Measurements from ENCODE around the gene ZNF334.

The ZNF334 gene

GRCh38 chr20:46512943-46513844 is at the start of gene ZNF334:
ZNF334 (minus strand) TSS chr20:46513559; CDS start chr20:46512102, 1,457 bp downstream.
- no peak for TF ChIP-seq CTCF (IDR thresholded peaks at IDR 0.05; ENCODE audit: extremely low read depth, missing control alignments)
- peak; percentile 71 for DNase-seq (ENCODE audit: low spot score)

- peak; percentile 74 for TF ChIP-seq CTCF (IDR thresholded peaks at IDR 0.05; ENCODE audit: extremely low read depth, missing control alignments)
- DNase-seq (ENCODE audit: low spot score), result peak; percentile 81
Observed at GRCh38 chr20:46562373-46563169, 49.2 kb upstream of the ZNF334 start.

- TF ChIP-seq CTCF (IDR thresholded peaks at IDR 0.05; ENCODE audit: extremely low read depth, missing control alignments), result no peak
- no peak for DNase-seq (ENCODE audit: low spot score)
Observed at GRCh38 chr20:46562009-46562372, 48.6 kb upstream of the ZNF334 start.

- DNase-seq (ENCODE audit: low spot score), result no peak
- no peak for TF ChIP-seq CTCF (IDR thresholded peaks at IDR 0.05; ENCODE audit: extremely low read depth, missing control alignments)
Observed at GRCh38 chr20:46559685-46560440, 46.5 kb upstream of the ZNF334 start.

GRCh38 chr20:46559001-46559400 is 45.6 kb upstream of the ZNF334 start:
- no peak for DNase-seq (ENCODE audit: low spot score)
- no peak for TF ChIP-seq CTCF (IDR thresholded peaks at IDR 0.05; ENCODE audit: extremely low read depth, missing control alignments)

- no peak for DNase-seq (ENCODE audit: low spot score)
- no peak for TF ChIP-seq CTCF (IDR thresholded peaks at IDR 0.05; ENCODE audit: extremely low read depth, missing control alignments)
Observed at GRCh38 chr20:46558511-46558959, 45.2 kb upstream of the ZNF334 start.
